ENCODE data around the gene FILIP1L.

- TF ChIP-seq POLR2A (IDR thresholded peaks at IDR 0.05), result no peak
- TF ChIP-seq, protein P1, sequence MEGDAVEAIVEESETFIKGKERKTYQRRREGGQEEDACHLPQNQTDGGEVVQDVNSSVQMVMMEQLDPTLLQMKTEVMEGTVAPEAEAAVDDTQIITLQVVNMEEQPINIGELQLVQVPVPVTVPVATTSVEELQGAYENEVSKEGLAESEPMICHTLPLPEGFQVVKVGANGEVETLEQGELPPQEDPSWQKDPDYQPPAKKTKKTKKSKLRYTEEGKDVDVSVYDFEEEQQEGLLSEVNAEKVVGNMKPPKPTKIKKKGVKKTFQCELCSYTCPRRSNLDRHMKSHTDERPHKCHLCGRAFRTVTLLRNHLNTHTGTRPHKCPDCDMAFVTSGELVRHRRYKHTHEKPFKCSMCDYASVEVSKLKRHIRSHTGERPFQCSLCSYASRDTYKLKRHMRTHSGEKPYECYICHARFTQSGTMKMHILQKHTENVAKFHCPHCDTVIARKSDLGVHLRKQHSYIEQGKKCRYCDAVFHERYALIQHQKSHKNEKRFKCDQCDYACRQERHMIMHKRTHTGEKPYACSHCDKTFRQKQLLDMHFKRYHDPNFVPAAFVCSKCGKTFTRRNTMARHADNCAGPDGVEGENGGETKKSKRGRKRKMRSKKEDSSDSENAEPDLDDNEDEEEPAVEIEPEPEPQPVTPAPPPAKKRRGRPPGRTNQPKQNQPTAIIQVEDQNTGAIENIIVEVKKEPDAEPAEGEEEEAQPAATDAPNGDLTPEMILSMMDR (IDR thresholded peaks at IDR 0.05), result no peak
Measured at GRCh38 chr3:100144255-100144866, 30.1 kb upstream of the FILIP1L start.

All from thyroid gland (tissue), 4 donors.